GM12801 (cell line): Measurements from ENCODE around the gene SEC23A.

Source experiments
- CTCF ChIP-seq: IDR thresholded peaks from one replicate; pipeline ENCODE4 v1.5.1; 2011; ENCODE audit warnings: control low read depth; ENCODE audit not compliant: insufficient read length; ENCODE audit errors: extremely low read depth

The SEC23A gene

GRCh38 chr14:38991299-38991698, 111.7 kb downstream of the SEC23A start:
- no peak for TF ChIP-seq CTCF

GRCh38 chr14:38989922-38990546, 113.0 kb downstream of the SEC23A start:
- TF ChIP-seq CTCF, result no peak

- TF ChIP-seq CTCF, result no peak
Measured at GRCh38 chr14:38987781-38988180, 115.3 kb downstream of the SEC23A start.

- no peak for TF ChIP-seq CTCF
Measured at GRCh38 chr14:38982837-38983236, 120.2 kb downstream of the SEC23A start.

- TF ChIP-seq CTCF, result no peak
Measured at GRCh38 chr14:38982278-38982677, 120.8 kb downstream of the SEC23A start.
